HL-60 (cell line): ENCODE measurements around the gene AP2A1.

Source experiments
- DNase-seq, 2 experiments: peaks; one replicate each; pipeline ENCODE4 v3.0.0-alpha.2; 2010 to 2020; ENCODE audit warnings: low read depth in 1 of 2, low spot score in 1 of 2
- H3K27ac ChIP-seq: fragments of 250-450 bp; sonication (Bioruptor Pico); replicated peaks from 2 replicates; pipeline ENCODE4 v1.5.1; 2020; ENCODE audit warnings: mild to moderate bottlenecking, moderate library complexity
- H3K27me3 ChIP-seq: fragments of 250-450 bp; sonication (Bioruptor Pico); 2 replicates; pipeline ENCODE4 v1.5.1; 2021; ENCODE audit warnings: mild to moderate bottlenecking, moderate library complexity; ENCODE audit not compliant: insufficient read depth, poor library complexity, severe bottlenecking
- H3K4me3 ChIP-seq: replicated peaks from 2 replicates; pipeline ENCODE4 v1.5.1; 2011; ENCODE audit warnings: mild to moderate bottlenecking, control low read depth, low read length; ENCODE audit not compliant: insufficient read depth
- CTCF ChIP-seq: IDR thresholded peaks from one replicate; pipeline ENCODE4 v1.5.1; 2011; ENCODE audit warnings: low read length, control low read depth, inconsistent platforms; ENCODE audit not compliant: insufficient read depth
- GABPA ChIP-seq: IDR thresholded peaks from 2 replicates; pipeline ENCODE4 v1.6.1; 2012; ENCODE audit warnings: low read depth
- POLR2AphosphoS5 ChIP-seq: IDR thresholded peaks from 2 replicates; pipeline ENCODE4 v1.6.1; 2012; ENCODE audit warnings: low read depth
- REST ChIP-seq: IDR thresholded peaks from 2 replicates; pipeline ENCODE4 v1.6.1; 2012; ENCODE audit warnings: low read depth; ENCODE audit not compliant: insufficient replicate concordance
- SPI1 ChIP-seq: IDR thresholded peaks from 2 replicates; pipeline ENCODE4 v1.6.1; 2012; ENCODE audit warnings: low read depth, mild to moderate bottlenecking, borderline replicate concordance

Gene AP2A1

GRCh38 chr19:49795615-49796014, 28.8 kb downstream of the AP2A1 start:
- TF ChIP-seq POLR2AphosphoS5 (no peak), REST (no peak), SPI1 (no peak), GABPA (no peak), CTCF (no peak)
- no peak for DNase-seq
- H3K4me3 ChIP-seq: no peak overlapping the region
- no peak overlapping the region for H3K27ac ChIP-seq
- H3K27me3 ChIP-seq: no peaks in the 10 kb centered on the region

- no peaks in the 10 kb centered on the region for H3K27me3 ChIP-seq
- H3K27ac ChIP-seq: no peak overlapping the region
- no peak for TF ChIP-seq CTCF
- no peak for TF ChIP-seq SPI1
- no peak for TF ChIP-seq GABPA
- no peak for TF ChIP-seq POLR2AphosphoS5
- no peak for TF ChIP-seq REST
- H3K4me3 ChIP-seq: no peak overlapping the region
- no peak for DNase-seq
Measured at GRCh38 chr19:49798574-49798973, 31.8 kb downstream of the AP2A1 start.

- H3K27ac ChIP-seq: no peak overlapping the region
- DNase-seq: no peak
Measured at GRCh38 chr19:49799271-49799797, 32.5 kb downstream of the AP2A1 start.

More at GRCh38 chr19:49799271-49799797, 32.5 kb downstream of the AP2A1 start:
- Histone ChIP-seq H3K4me3 (no peak overlapping the region), H3K27me3 (no peaks in the 10 kb centered on the region)
- TF ChIP-seq CTCF: no peak
